ENCODE data around the gene GLRX5.

The GLRX5 gene

GRCh38 chr14:95516554-95517181, 18.2 kb upstream of the GLRX5 start, which contains the start of gene SYNE3:
TSS of gene SYNE3 (minus strand) at chr14:95516650. CDS start at chr14:95475821, 40,829 bp downstream.
- peaks cover 18 to 19% of the 10 kb centered on the region in 2 experiments for H3K4me1 ChIP-seq (ENCODE audit: control insufficient read depth in 1 of 2, insufficient read depth in 2 of 2, low read length in 2 of 2)
- H4K91ac ChIP-seq (ENCODE audit: low read depth, low read length) = no peak within 1 kb of the TSS
- H3K14ac ChIP-seq (ENCODE audit: low read length) = no peak within 1 kb of the TSS
- no peak within 1 kb of the TSS for H2AK5ac ChIP-seq (ENCODE audit: low read length)
- H3K4me3 ChIP-seq (ENCODE audit: low read depth, low read length) = peak within 1 kb of the TSS; percentile 47
- H2AFZ ChIP-seq (ENCODE audit: insufficient read depth, low read length, poor library complexity) = peak within 1 kb of the TSS; percentile 10
- H3K18ac ChIP-seq (ENCODE audit: low read length) = no peak within 1 kb of the TSS
- H3K4me2 ChIP-seq (ENCODE audit: low read length) = peak within 1 kb of the TSS; percentile 65
- H3K27ac ChIP-seq (ENCODE audit: low read depth, low read length) = no peak within 1 kb of the TSS
- no peaks in the 10 kb centered on the region for H3K27me3 ChIP-seq (ENCODE audit: insufficient read depth, low read length)
- H3K23ac ChIP-seq (ENCODE audit: low read length) = no peak within 1 kb of the TSS
- no peak within 1 kb of the TSS for H4K8ac ChIP-seq (ENCODE audit: low read depth, low read length)
- peaks cover 6% of the 10 kb centered on the region for H3K79me1 ChIP-seq (ENCODE audit: low read length)
- no peak within 1 kb of the TSS for H4K12ac ChIP-seq (ENCODE audit: low read depth, low read length)
- no peak within 1 kb of the TSS for H2BK120ac ChIP-seq (ENCODE audit: insufficient read depth, low read length, poor library complexity)
- no peak within 1 kb of the TSS for H2BK12ac ChIP-seq (ENCODE audit: low read length)
- no peak within 1 kb of the TSS for H2BK5ac ChIP-seq (ENCODE audit: low read depth, low read length, poor library complexity)
- H3K9ac ChIP-seq (ENCODE audit: low read length) = no peak within 1 kb of the TSS
- H3K36me3 ChIP-seq (ENCODE audit: control insufficient read depth in 1 of 2, insufficient read depth in 2 of 2, low read length in 2 of 2) = no peaks in the 10 kb centered on the region
- no peak within 1 kb of the TSS for H3K4ac ChIP-seq (ENCODE audit: low read depth, low read length)
- no CpG with 5 or more reads among the region's 60 CpGs for WGBS (ENCODE audit: extremely low coverage, insufficient coverage, insufficient read length)
- no peaks in the 10 kb centered on the region for H3K9me3 ChIP-seq (ENCODE audit: insufficient read depth, low read depth, low read length)
- H3K79me2 ChIP-seq (ENCODE audit: control insufficient read depth, insufficient read depth, low read length, poor library complexity) = peaks cover 2% of the 10 kb centered on the region
- DNase-seq = peak in 1 of 2 donors; percentile 53

DNA sequence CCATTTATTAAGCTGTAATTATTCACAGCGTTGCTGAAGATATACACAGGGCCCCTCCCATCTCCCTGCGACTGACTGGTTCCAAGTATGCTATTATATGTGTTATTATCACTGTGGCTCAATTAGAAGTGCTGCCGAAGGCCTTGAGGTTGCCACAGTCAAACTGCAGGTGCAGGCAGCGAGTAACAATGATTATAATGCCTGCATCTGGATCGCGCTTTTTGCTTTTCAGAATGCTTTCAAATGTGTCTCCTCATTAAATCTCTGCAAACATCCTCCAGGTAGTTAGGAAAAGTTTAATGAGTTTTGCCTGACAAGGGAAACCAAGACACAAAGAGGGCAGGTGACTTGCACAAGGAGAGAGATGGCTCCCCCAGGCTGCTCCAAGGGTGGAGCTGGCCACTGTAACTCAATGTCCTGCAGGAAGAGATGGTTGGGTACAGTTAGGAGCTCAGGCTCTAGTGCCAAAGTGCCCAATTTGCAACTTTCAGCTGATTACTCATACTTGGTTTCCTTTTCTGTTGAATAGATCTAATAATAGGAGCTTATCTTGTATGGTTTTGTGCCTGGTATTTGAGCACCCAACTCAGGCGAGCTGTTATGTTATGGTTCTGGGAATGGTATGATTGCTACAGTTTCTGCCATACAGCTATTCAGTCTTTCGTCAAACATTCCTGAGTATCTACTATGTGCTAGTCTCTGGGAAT, 16.7 kb upstream of the GLRX5 start:
- Histone ChIP-seq H2AK5ac (ENCODE audit: low read length) (no peak overlapping the region), H3K14ac (ENCODE audit: low read length) (no peak overlapping the region), H3K79me1 (ENCODE audit: low read length) (peaks cover 6% of the 10 kb centered on the region), H3K27me3 (ENCODE audit: insufficient read depth, low read length) (no peaks in the 10 kb centered on the region), H3K18ac (ENCODE audit: low read length) (no peak overlapping the region), H2AFZ (ENCODE audit: insufficient read depth, low read length, poor library complexity) (no peak overlapping the region), H2BK120ac (ENCODE audit: insufficient read depth, low read length, poor library complexity) (no peak overlapping the region), H3K79me2 (ENCODE audit: control insufficient read depth, insufficient read depth, low read length, poor library complexity) (peaks cover 2% of the 10 kb centered on the region), H3K36me3 (ENCODE audit: control insufficient read depth in 1 of 2, insufficient read depth in 2 of 2, low read length in 2 of 2) (no peaks in the 10 kb centered on the region), H4K8ac (ENCODE audit: low read depth, low read length) (no peak overlapping the region), H3K4me1 (ENCODE audit: control insufficient read depth in 1 of 2, insufficient read depth in 2 of 2, low read length in 2 of 2) (peaks cover 18 to 20% of the 10 kb centered on the region in 2 experiments), H3K27ac (ENCODE audit: low read depth, low read length) (no peak overlapping the region), H3K4ac (ENCODE audit: low read depth, low read length) (no peak overlapping the region), H2BK5ac (ENCODE audit: low read depth, low read length, poor library complexity) (no peak overlapping the region), H2BK12ac (ENCODE audit: low read length) (no peak overlapping the region), H3K9ac (ENCODE audit: low read length) (no peak overlapping the region), H3K9me3 (ENCODE audit: insufficient read depth, low read depth, low read length) (no peaks in the 10 kb centered on the region), H3K4me3 (ENCODE audit: low read depth, low read length) (no peak overlapping the region), H3K23ac (ENCODE audit: low read length) (no peak overlapping the region), H3K4me2 (ENCODE audit: low read length) (no peak overlapping the region), H4K91ac (ENCODE audit: low read depth, low read length) (no peak overlapping the region), H4K12ac (ENCODE audit: low read depth, low read length) (no peak overlapping the region)
- WGBS (ENCODE audit: extremely low coverage, insufficient coverage, insufficient read length) = no CpG with 5 or more reads among the region's 8 CpGs
- peak in 1 of 2 donors; percentile 50 for DNase-seq

GRCh38 chr14:95519699-95520098, 15.2 kb upstream of the GLRX5 start:
- Histone ChIP-seq H3K36me3 (ENCODE audit: control insufficient read depth in 1 of 2, insufficient read depth in 2 of 2, low read length in 2 of 2) (no peaks in the 10 kb centered on the region), H3K9me3 (ENCODE audit: insufficient read depth, low read depth, low read length) (no peaks in the 10 kb centered on the region), H3K27ac (ENCODE audit: low read depth, low read length) (no peak overlapping the region), H2BK12ac (ENCODE audit: low read length) (no peak overlapping the region), H3K4me3 (ENCODE audit: low read depth, low read length) (no peak overlapping the region), H4K91ac (ENCODE audit: low read depth, low read length) (no peak overlapping the region), H2AK5ac (ENCODE audit: low read length) (no peak overlapping the region), H2BK5ac (ENCODE audit: low read depth, low read length, poor library complexity) (no peak overlapping the region), H3K4me1 (ENCODE audit: control insufficient read depth in 1 of 2, insufficient read depth in 2 of 2, low read length in 2 of 2) (peaks cover 15 to 23% of the 10 kb centered on the region in 2 experiments), H2AFZ (ENCODE audit: insufficient read depth, low read length, poor library complexity) (no peak overlapping the region), H3K79me2 (ENCODE audit: control insufficient read depth, insufficient read depth, low read length, poor library complexity) (no peaks in the 10 kb centered on the region), H4K8ac (ENCODE audit: low read depth, low read length) (no peak overlapping the region), H3K4me2 (ENCODE audit: low read length) (no peak overlapping the region), H3K27me3 (ENCODE audit: insufficient read depth, low read length) (no peaks in the 10 kb centered on the region), H3K18ac (ENCODE audit: low read length) (no peak overlapping the region), H3K9ac (ENCODE audit: low read length) (no peak overlapping the region), H4K12ac (ENCODE audit: low read depth, low read length) (no peak overlapping the region), H2BK120ac (ENCODE audit: insufficient read depth, low read length, poor library complexity) (no peak overlapping the region), H3K4ac (ENCODE audit: low read depth, low read length) (no peak overlapping the region), H3K79me1 (ENCODE audit: low read length) (no peaks in the 10 kb centered on the region), H3K23ac (ENCODE audit: low read length) (no peak overlapping the region), H3K14ac (ENCODE audit: low read length) (no peak overlapping the region)
- WGBS (ENCODE audit: extremely low coverage, insufficient coverage, insufficient read length) = no CpG with 5 or more reads among the region's 6 CpGs
- DNase-seq = peak in 1 of 2 donors; percentile 46

- DNase-seq = no peak
- Histone ChIP-seq H3K79me2 (ENCODE audit: control insufficient read depth, insufficient read depth, low read length, poor library complexity) (no peaks in the 10 kb centered on the region), H2AFZ (ENCODE audit: insufficient read depth, low read length, poor library complexity) (no peak overlapping the region), H3K4ac (ENCODE audit: low read depth, low read length) (no peak overlapping the region), H3K4me2 (ENCODE audit: low read length) (no peak overlapping the region), H3K36me3 (ENCODE audit: control insufficient read depth in 1 of 2, insufficient read depth in 2 of 2, low read length in 2 of 2) (no peaks in the 10 kb centered on the region), H3K4me1 (ENCODE audit: control insufficient read depth in 1 of 2, insufficient read depth in 2 of 2, low read length in 2 of 2) (peaks cover 10 to 22% of the 10 kb centered on the region in 2 experiments), H4K91ac (ENCODE audit: low read depth, low read length) (no peak overlapping the region), H3K4me3 (ENCODE audit: low read depth, low read length) (no peak overlapping the region), H3K27me3 (ENCODE audit: insufficient read depth, low read length) (no peaks in the 10 kb centered on the region), H3K18ac (ENCODE audit: low read length) (no peak overlapping the region), H3K9me3 (ENCODE audit: insufficient read depth, low read depth, low read length) (no peaks in the 10 kb centered on the region), H2BK120ac (ENCODE audit: insufficient read depth, low read length, poor library complexity) (no peak overlapping the region), H3K79me1 (ENCODE audit: low read length) (peaks cover 2% of the 10 kb centered on the region), H3K9ac (ENCODE audit: low read length) (no peak overlapping the region), H2BK12ac (ENCODE audit: low read length) (no peak overlapping the region), H2BK5ac (ENCODE audit: low read depth, low read length, poor library complexity) (no peak overlapping the region), H3K27ac (ENCODE audit: low read depth, low read length) (no peak overlapping the region), H4K12ac (ENCODE audit: low read depth, low read length) (no peak overlapping the region), H2AK5ac (ENCODE audit: low read length) (no peak overlapping the region), H4K8ac (ENCODE audit: low read depth, low read length) (no peak overlapping the region), H3K23ac (ENCODE audit: low read length) (no peak overlapping the region), H3K14ac (ENCODE audit: low read length) (no peak overlapping the region)
- WGBS (ENCODE audit: extremely low coverage, insufficient coverage, insufficient read length) = no CpG with 5 or more reads among the region's 3 CpGs
Measured at GRCh38 chr14:95520346-95520745, 14.5 kb upstream of the GLRX5 start.
